Limb (tissue), 2 donors: ENCODE data around the gene LRP1.

Experiments used
- DNase-seq, 2 donors: peaks; one replicate each; pipeline ENCODE4 v3.0.0-alpha.2; 2016; ENCODE audit errors: extremely low spot score in 2 of 2

Gene LRP1

GRCh38 chr12:57094208-57095160 lies 33.8 kb upstream of the LRP1 start:
- DNase-seq: no peak

GRCh38 chr12:57095440-57095839 lies 32.8 kb upstream of the LRP1 start:
- DNase-seq: no peak

- DNase-seq: no peak
These were observed 32.1 kb upstream of the LRP1 start for GRCh38 chr12:57096099-57096572.

GRCh38 chr12:57096748-57097553 lies 31.3 kb upstream of the LRP1 start:
- no peak for DNase-seq

- DNase-seq: no peak
These were observed 30.8 kb upstream of the LRP1 start for GRCh38 chr12:57097554-57097835.

- no peak for DNase-seq
These were observed 29.7 kb upstream of the LRP1 start for GRCh38 chr12:57098546-57098945.

- DNase-seq: no peak
These were observed 29.1 kb upstream of the LRP1 start for GRCh38 chr12:57099047-57099714.

GRCh38 chr12:57099766-57100165 lies 28.5 kb upstream of the LRP1 start:
- DNase-seq: no peak

- no peak for DNase-seq
These were observed 26.2 kb upstream of the LRP1 start for GRCh38 chr12:57101892-57102695.

GRCh38 chr12:57103856-57104255 lies 24.4 kb upstream of the LRP1 start:
- no peak for DNase-seq

GRCh38 chr12:57104292-57104910 lies 23.9 kb upstream of the LRP1 start:
- DNase-seq: no peak

GRCh38 chr12:57105011-57105753 lies 23.1 kb upstream of the LRP1 start:
- DNase-seq: no peak

- DNase-seq: no peak
These were observed 22.1 kb upstream of the LRP1 start for GRCh38 chr12:57106021-57106708.

- peak in 1 of 2 donors; percentile 4 for DNase-seq
These were observed 20.7 kb upstream of the LRP1 start for GRCh38 chr12:57107456-57108155.

- DNase-seq: no peak
These were observed 18.8 kb upstream of the LRP1 start for GRCh38 chr12:57109207-57110103.

- peak in 1 of 2 donors; percentile 74 for DNase-seq
These were observed 17.9 kb upstream of the LRP1 start for GRCh38 chr12:57110104-57111030.
